GM18867 (cell line): Measurements from ENCODE around the gene COA5.
A peak's percentile ranks its signal among the peaks of the same experiment; 100 is the strongest.
"Not testable (repeated sequence)": the region's sequence is repeated elsewhere in the genome, so short reads cannot be mapped to it uniquely, and the experiment has no call there.

Source experiments
- ATAC-seq: cut with Tn5 transposase; IDR thresholded peaks from one replicate; pipeline ENCODE4 v1.9.1; 2021; ENCODE audit warnings: mild to moderate bottlenecking, moderate library complexity; ENCODE audit not compliant: unreplicated experiment

The COA5 gene

DNA sequence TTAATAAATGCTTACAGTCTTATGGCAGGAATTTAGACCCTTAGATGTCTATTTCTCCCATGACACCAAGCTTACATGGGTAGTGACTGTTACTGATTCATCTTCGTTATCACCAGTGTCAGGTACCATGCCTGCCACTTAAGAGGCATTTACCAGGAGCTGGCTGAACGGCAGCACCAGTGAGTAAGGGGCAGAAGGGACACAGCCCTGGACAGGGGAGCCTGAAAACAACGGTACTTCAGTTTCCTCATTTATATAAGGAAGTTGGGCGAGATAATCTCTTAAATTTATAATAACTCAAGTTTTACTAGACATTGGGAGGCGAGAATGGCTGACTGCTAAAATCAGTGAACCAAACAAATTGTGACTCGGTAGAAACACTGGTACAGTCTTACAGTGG lies 1.2 kb downstream of the COA5 start:
- ATAC-seq, result no peak

DNA sequence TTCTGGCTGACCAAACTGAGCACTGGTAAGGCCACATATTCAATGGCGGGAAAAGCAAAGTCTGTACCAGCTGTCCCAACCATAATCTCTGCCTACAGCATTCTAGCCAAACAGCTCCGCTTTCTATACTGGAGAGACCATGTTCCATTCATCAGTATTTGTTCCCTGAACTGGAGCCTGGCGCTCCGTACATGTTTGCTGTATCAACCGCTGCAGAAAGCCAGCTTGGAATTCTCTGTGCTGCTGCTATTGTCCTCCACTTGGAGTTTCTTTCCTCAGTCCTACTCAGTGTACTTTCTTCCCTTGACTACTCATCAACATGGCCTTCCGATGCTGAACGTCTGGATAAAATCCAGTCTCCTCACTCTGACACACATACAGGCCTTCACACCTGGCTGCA lies 1.9 kb downstream of the COA5 start:
- no peak for ATAC-seq

DNA sequence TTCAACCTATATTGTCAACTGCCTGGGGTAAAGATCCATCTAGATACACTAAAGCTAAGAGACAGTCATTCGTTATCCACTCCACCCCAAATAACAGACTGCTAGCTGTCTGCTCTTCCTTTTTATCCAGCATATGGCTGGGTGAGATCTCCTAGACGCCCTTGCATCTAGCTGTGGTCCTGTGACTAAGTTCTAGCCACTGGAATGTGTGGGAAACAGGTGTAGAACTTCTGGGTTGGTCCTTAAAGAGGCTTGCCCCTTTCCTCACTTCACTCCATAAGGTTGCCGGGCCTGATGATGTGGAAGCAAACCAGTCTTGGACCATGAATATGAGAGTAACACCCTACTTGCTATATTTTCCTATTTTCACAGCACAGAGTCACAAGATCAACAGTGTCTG lies 3.2 kb downstream of the COA5 start:
- no peak for ATAC-seq

DNA sequence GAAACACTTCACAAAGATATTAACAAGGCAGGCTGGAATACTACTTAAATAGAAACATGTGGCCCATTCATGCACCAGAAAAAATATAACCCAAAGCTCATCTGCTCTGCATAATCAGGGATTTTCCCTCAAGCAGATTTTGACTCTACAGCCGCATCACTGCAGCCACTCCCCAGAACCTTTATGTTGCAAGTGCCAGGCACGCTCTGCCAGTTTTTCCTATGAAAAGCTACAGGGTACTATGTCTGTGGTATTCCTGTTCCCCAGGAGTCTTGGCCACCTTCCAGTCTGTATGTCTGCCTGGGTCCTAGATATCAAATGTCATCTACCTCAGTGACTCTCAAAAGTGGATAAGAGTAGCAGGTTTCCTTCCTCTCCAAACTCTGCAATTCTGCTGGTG lies 3.8 kb downstream of the COA5 start:
- no peak for ATAC-seq

DNA sequence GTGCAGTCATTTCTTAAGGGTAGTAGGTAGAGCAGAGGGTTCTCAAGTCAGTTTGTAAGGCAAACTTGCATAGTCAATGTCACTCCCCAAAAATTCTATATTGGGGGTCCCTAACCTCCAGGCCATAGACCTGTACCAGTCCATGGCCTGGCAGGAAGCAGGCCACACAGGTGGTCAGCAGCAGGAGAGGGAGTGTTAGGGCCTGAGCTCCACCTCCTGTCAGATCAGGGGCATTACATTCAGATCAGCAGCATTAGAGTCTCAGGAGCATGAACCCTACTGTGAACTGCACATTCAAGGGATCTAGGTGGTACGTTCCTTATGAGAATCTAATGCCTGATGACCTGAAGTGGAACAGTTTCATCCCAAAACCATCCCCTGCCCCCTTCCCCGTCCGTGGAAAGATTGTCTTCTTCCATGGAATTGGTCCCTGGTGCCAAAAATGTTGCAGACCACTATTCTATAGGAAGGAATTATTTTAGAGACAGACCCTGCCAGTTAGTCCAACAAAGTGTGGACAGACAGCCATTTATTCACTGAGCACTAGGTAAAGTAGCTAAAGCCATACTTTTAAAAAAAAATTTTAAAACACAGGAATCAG lies 6.7 kb downstream of the COA5 start:
- ATAC-seq, result peak; percentile 85

DNA sequence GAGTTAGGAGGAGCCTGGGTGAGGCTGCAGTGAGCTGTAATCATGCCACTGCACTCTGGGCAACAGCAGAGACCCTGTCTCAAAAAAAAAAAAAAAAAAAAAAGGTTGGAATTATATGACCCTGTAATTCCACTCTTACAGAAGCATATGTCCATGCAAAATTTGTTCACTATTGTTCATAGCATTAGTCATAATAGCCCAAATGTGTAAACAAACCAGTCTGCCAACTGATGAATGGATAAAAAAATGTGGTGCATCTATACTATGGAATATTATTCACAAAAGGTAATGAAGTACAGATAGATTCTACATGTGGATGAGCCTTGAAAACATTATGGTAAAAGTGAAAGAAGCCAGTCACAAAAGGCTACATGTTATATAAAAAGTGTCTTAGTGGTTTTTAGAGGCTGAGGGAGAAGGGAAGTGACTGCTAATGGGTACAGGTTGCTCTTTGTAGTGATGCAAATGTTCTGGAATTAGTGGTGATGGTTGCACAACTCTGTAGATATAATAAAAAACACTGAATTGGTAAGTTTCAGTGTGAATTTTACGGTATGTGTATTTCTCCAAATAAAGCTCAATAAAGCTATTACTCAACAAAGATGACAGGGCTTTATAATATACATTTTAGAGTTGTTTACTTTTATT lies 9.4 kb downstream of the COA5 start:
- ATAC-seq, result no peak

DNA sequence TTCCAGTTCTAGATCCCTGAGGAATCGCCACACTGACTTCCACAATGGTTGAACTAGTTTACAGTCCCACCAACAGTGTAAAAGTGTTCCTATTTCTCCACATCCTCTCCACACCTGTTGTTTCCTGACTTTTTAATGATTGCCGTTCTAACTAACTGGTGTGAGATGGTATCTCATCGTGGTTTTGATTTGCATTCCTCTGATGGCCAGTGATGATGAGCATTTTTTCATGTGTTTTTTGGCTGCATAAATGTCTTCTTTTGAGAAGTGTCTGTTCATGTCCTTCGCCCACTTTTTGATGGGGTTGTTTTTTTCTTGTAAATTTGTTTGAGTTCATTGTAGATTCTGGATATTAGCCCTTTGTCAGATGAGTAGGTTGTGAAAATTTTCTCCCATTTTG lies 13.6 kb downstream of the COA5 start:
- ATAC-seq, result not testable (repeated sequence)

DNA sequence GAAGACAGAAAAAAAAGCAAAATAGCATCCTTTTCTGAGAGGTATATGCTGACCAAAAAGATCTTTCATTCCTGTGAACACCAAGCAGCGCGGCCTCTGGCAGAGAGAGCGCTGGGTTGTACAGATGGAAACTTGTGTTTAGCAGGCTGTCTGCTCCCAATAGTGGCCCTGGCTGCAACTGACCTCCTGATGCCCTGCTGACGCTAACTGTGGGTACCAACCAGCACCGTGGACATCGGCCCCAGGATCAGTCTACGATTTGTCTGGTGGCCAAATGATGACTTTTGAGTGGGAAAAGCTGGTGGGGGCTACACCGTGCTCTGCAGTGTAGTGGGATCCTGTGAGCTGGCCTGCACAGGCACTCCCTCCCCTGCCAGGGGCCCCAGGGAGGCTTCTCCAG lies 15.7 kb downstream of the COA5 start:
- ATAC-seq, result no peak

DNA sequence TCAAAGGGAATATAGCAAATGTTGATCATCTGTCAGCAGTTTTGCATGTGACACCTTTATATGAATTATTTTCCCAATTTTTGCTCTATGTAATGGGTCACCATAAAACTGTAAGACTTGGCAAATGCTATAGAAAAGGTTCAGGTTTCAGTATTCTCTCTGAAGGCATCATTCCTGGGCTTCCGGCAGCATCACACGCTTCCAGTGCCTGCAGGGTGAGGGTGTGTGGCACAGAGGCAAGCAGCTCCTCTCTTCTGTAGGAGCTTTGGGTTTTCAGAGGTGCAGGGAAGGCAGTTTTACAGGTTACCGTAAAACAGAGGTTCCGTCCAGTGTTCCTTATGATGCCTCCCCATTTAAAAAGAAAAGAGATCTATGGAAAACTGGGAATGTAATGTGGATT lies 18.8 kb downstream of the COA5 start:
- ATAC-seq, result no peak

DNA sequence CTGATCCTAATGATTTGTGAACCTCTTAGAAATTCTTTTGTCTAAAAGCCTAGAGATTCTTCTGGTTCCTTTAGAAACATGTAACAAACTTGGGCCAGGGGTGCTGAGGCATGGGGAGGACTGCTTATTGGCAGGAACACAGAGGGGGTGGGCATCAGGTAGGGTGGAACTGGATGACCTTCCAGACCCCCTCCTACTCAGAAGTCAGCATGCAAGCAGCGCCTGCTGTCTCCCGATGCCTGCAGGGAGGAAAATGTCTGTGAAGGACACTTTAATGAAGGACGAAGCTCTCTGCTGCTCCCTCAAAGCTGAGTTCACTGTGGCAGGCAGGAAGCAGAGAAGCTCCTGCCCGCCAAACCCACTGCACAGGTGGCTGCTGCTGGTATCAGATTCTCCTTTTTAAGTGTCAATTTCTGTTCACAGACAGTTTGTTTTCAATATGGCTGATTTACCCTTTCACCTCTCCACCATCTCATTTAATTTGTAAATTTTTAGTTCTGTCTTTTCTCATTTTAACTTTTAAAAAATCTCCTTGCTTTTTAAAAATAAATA lies 19.4 kb downstream of the COA5 start:
- ATAC-seq, result no peak

DNA sequence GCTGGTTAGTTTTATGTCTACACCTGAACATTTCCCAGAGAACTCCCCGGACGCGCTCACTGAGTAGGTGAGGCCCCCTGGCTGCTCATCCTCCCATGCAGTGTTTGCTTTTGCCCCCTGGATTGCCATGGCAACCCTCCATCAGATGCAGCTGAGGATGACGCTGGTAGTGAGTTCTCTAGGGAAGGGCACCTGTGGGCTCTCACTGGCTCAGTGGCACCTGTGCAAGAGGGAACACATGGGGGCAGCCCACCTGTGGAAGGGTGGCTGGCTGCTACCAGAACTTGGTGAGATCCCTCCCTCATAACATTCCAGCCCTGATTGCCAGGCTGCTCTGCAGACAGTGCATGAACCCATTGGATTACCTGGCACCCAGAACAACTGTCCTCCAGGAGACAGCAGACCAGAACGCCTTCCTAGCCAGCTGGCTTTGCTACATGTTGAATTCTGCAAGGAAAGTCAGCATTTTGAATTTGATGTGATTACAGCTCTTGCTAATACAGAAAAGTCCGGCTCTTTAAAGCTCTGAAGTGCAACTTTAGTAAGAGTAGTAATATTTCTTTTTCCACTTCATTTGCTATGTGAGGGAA lies 21.7 kb downstream of the COA5 start:
- no peak for ATAC-seq

DNA sequence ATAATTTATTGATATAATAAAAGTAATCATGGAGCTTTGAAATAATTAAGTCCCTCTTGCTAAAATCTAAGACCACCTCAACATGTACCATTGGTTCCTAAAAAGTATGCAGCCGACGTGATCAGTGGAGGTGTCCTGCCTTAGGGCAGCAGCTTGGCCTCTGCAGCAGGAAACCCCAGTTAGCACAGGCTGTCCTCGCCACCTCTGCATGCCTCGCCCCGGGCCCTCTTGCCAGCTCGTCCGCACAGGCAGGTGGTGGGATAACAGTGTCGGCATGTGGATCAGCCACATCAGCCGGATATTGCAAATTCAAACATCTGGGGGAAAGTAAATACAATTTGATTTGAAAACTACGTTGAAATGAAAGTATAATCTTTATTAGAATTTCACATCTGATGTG lies 22.9 kb downstream of the COA5 start:
- no peak for ATAC-seq

DNA sequence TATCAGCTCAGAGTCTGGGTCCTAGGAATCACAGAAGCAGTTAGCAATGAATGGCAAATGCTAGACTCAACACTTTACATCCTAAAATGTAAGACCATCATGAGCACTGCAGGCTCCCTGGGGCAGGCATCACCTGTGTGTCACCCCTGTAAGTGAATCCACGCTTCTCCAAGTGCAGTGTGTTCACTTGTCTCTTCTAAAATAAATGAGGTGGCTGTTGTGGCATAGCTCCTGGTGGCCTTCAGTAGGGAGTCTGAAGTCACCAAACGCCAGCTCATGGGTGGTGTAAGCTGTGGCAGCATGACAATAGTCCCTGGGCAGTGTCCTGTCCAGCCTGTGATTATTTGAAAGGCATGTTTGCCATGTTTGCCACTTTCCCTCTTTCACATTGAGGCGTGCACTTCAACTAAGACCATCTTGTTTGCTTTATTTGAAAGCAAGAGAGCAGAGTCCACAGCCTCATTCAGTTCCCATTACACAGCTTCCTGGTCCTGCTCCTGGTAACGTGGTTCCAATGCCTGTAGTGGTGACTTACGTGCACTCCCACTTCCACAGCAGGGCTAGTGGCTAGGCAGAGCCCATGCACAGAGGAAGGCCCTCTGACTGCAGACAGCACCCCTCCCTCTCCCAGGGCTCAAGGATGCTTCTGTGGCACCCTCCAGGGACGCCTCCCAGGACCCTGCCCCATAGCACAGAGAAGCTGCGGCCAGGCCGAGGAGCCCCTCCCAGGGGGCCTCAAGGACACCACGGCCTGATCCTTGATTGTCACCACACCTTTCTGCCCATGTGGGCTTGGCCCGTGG lies 24.3 kb downstream of the COA5 start:
- no peak for ATAC-seq

DNA sequence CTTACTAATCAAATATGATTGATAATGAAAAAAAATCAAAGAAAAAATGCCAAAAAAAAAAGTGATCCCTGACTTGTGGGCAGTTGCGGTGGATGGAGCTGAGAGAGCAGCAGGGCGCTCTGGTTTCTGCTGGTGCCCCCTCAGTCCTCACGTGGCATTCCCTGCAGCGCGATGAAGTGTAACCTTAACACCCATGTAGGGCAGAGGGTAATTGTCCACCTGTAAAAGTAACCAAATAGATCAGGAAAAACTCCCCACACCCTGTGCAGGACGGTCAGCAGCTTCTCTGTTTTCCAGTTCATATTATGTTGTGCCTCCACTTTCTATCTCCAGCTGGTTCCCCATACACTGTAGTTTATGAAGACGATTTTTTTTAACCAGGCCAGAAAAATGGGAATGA lies 25.0 kb downstream of the COA5 start:
- no peak for ATAC-seq

DNA sequence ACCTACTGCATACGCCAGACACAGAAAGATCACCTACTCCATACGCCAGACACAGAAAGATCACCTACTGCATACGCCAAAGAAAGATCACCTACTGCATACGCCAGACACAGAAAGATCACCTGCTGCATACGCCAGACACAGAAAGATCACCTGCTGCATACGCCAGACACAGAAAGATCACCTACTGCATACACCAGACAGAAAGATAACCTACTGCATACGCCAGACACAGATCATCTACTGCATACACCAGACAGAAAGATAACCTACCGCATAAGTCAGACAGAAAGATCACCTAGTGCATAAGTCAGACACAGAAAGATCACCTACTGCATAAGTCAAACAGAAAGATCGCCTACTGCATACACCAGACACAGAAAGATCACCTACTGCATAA lies 25.8 kb downstream of the COA5 start:
- ATAC-seq, result no peak

DNA sequence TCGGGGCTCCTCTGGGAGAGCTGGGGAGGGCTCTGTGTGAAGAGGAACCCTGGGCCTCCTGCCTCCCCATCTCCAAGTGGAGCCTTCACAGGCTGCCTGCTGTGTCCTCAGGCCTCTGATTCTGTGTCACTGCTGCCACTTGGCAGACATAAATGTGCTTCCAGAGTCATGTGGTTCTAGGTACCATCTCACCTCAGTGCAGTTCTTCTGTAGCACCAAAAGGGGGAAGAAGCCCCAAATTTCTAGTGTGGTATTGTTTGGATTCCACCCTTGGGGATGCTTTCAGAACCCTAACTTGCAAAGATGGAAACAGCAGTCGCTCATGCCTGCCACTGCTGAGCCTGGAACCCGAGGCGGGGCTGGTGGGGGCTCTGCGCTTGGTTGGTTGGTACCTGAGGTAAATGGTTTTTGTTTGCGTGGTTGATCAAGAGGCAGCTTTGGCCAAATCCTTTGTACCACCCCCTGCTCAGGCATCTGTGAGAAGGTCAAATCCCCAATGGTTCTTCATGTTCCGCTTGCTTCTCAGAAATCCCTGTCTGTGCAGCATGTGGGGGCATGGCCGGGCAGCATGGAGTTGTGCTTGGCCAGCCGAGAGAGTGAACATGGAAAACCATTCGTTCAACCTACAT lies 27.5 kb downstream of the COA5 start:
- ATAC-seq, result no peak

DNA sequence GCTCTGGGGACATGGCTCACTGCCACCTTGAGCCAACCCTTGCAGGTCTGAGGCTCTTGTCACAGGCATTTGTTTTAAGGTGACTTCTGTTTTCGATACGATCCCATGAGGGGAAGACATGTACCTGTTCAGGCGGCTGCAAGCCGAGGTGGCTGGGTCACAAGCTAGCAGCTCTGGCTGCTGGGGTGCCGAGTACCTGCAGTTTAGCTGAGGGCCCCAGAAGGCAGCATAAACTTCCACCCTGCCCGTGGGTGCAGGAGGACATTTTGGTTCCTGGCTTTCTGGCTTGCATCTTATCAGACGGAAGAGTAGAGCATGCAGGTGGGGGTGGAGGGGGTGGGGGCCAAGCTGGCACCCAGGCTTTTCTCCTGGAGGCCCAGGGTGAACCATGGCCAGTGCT lies 28.4 kb downstream of the COA5 start:
- no peak for ATAC-seq

DNA sequence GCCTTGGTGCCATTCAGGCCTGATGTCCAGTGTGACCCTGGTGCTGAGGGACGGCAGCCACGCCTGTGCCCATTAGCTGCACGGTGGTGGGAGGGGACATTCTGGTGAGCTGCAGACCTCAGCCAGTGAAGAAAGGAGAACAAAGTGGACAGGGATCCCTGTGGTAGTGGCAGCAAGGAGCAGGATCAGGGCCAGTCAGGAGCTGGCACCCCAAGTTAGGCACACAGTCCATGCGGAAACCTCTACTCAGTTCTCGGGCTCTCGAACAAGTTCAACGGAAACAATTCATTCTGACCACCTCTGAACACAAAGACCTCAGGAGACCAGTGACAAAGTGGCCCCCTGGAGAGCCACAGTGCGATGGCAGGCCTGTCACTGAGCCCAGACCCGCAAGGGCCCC lies 30.1 kb downstream of the COA5 start:
- no peak for ATAC-seq

DNA sequence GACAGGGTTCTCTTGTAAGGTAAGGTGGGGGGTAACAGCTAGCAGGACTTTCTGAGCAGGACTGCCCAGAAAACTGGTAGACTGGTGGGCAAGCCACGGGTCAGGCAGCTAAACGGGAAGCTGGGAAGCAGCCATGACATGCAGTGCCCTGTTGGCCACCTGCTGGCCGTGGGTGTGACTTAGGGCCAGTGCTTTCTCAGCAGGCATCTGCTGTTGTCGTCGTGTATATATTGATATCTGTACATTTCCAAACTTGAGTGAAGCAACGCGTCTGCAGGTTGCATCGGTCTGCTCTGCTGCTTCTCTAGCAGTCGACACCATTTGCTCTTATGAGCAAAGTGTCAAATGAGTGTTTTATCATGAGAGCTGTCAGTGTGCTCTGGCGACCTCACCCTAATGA lies 31.0 kb downstream of the COA5 start:
- ATAC-seq, result no peak

DNA sequence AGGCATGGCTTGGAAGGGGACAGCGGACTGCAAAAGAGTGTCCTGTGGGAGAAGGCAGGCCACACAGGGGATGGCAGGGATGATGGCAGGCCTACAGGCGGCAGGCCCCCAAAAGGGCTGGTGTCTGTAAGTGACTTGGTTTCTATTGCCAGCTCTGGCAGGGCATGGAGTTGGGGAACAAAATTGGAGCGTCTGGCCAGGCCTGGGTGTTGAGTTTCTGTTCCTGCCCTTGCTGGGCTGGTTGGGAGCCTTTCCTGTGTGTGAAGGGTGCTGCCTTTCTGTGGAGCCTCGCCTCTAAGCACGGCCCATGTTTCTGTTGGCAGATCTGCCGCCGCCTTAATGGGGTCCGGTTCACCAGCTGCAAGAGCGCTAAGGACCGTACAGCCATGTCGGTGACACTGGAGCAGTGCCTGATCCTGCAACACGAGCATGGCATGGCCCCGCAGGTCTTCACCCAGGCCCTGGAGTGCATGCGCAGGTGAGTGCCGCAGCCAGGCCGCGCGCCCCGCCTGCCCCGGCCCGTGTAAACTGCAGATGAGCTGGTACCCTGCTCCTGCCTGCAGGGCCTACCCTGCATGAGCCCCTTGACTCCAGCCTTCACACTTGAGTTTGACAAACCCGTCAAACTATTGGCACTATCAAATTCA lies 31.5 kb downstream of the COA5 start:
- ATAC-seq, result no peak

DNA sequence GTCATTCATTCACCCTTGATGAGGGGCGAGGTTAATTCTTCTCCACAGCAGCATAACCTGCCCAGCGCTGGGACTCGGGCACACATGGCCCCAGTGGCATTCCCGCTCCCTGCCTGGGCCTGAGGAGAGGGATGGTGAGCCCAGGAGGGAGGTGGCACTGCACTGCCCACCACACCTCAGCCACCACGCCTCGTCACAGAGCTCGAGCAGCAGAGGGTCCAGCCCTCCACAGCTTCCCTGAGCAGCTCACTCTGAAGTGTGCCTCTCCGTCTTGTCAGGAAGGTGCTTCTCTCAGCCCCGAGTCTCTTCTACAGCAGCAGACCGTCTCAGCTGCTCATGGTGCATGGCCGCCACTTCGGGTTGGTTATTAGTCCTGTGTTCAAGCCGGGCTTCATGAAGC lies 34.9 kb downstream of the COA5 start:
- no peak for ATAC-seq
